ENCODE measurements around the gene IDS.

DNA sequence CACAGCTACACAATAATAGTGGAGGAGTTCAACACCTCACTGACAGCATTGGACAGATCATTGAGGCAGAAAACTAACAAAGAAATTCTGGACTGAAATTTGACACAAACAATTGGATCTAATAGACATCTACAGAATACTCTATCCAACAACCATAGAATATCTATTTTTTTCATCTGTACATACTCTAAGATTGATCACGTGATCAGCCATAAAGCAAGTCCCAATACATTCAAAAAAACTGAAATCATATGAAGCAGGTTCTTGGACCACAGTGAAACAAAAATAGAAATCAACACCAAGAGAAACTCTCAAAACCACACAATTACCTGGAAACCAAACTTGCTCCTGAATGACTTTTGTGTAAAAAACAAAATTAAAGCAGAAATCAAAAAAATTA is 12.2 kb upstream of the IDS start:
- TF ChIP-seq CTCF (conservative IDR thresholded peaks at IDR 0.05; ENCODE audit: low read length) (no peak), EZH2phosphoT487 (IDR thresholded peaks at IDR 0.05; ENCODE audit: borderline replicate concordance, low read depth, low read length) (no peak)

Measured in OCI-LY7 (cell line).